Hepatocyte (in vitro differentiated cells): ENCODE results near the gene AP3S1.

Experiments used
- EZH2 ChIP-seq: fragments of 200-600 bp; sonication (generic); IDR thresholded peaks from 2 replicates; pipeline ENCODE4 v1.6.1; 2016; ENCODE audit warnings: antibody characterized with exemption, mild to moderate bottlenecking, borderline replicate concordance
- TF ChIP-seq, protein P1 (sequence below): fragments of 200-600 bp; sonication (generic); IDR thresholded peaks from 2 replicates; pipeline ENCODE4 v1.5.1; 2016; ENCODE audit warnings: antibody characterized with exemption, mild to moderate bottlenecking; ENCODE audit not compliant: poor library complexity

DNA sequence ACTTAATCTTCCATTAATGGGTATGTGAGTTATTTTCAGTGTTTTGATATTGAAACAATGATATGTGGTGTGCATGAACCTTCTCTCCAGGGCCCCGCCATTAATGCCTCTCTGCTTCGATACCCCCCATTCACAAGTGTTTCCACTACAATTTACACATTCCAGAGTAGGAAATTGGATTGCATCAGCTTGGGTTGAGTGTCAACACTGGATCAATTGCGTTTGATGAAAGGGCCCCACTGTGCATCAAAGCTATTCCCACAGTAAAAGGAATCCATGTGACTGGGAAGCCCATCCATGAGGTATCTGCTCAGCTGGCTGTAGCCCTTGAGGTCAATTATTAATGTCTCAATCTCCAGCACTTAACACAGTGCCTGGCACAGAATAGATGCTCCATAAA lies 102.8 kb downstream of the AP3S1 start:
- TF ChIP-seq, protein P1, sequence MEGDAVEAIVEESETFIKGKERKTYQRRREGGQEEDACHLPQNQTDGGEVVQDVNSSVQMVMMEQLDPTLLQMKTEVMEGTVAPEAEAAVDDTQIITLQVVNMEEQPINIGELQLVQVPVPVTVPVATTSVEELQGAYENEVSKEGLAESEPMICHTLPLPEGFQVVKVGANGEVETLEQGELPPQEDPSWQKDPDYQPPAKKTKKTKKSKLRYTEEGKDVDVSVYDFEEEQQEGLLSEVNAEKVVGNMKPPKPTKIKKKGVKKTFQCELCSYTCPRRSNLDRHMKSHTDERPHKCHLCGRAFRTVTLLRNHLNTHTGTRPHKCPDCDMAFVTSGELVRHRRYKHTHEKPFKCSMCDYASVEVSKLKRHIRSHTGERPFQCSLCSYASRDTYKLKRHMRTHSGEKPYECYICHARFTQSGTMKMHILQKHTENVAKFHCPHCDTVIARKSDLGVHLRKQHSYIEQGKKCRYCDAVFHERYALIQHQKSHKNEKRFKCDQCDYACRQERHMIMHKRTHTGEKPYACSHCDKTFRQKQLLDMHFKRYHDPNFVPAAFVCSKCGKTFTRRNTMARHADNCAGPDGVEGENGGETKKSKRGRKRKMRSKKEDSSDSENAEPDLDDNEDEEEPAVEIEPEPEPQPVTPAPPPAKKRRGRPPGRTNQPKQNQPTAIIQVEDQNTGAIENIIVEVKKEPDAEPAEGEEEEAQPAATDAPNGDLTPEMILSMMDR: no peak
- no peak for TF ChIP-seq EZH2
